AG10803 (cell line): ENCODE results near the gene EXOC1.
A peak's percentile ranks its signal among the peaks of the same experiment; 100 is the strongest.

Source experiments
- DNase-seq: peaks from one replicate; pipeline ENCODE4 v3.0.0; 2010; ENCODE audit warnings: low read depth
- H3K4me3 ChIP-seq: 2 replicates; pipeline ENCODE4 v1.5.1; 2011; ENCODE audit warnings: mild to moderate bottlenecking, low read length, control low read depth
- TF ChIP-seq, protein P1 (sequence below): conservative IDR thresholded peaks from 2 replicates; pipeline ENCODE4 v1.5.1; 2011; ENCODE audit warnings: mild to moderate bottlenecking, low read length, control low read depth, inconsistent platforms

EXOC1 gene

DNA sequence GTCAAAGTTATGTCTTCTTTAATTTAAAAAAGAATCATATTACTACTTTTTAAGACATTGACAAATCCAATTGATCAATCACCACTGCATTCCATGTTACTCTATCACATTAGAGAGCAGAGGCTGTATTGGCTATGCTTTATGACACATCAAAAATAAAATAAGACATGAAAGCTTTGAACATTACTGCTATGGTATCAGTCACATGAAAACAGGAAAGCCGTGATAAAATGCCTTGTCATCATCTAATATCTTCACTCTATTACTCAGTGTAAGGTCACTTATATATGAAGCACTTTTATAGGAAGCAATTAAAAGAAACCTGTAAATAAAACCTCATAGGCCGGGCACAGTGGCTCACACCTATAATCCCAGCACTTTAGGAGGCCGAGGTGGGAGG lies 67.6 kb downstream of the EXOC1 start:
- H3K4me3 ChIP-seq = no peak overlapping the region
- TF ChIP-seq, protein P1, sequence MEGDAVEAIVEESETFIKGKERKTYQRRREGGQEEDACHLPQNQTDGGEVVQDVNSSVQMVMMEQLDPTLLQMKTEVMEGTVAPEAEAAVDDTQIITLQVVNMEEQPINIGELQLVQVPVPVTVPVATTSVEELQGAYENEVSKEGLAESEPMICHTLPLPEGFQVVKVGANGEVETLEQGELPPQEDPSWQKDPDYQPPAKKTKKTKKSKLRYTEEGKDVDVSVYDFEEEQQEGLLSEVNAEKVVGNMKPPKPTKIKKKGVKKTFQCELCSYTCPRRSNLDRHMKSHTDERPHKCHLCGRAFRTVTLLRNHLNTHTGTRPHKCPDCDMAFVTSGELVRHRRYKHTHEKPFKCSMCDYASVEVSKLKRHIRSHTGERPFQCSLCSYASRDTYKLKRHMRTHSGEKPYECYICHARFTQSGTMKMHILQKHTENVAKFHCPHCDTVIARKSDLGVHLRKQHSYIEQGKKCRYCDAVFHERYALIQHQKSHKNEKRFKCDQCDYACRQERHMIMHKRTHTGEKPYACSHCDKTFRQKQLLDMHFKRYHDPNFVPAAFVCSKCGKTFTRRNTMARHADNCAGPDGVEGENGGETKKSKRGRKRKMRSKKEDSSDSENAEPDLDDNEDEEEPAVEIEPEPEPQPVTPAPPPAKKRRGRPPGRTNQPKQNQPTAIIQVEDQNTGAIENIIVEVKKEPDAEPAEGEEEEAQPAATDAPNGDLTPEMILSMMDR = no peak
- peak; percentile 2 for DNase-seq

DNA sequence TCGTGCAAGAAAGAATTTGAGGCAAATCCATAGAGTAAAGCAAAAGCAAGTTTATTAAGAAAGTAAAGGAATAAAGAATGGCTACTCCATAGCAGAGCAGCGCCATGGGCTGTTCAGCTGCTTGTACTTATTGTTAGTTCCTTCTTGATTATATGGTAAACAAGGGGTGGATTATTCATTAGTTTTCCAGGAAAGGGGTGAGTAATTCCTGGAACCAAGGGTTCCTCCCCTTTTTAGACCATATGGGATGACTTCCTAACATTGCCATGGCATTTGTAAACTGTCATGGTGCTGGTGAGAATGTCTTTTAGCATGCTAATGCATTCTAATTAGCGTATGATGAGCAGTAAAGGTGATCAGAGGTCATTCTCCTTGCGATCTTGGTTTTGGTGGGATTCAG lies 71.8 kb downstream of the EXOC1 start:
- no peak overlapping the region for H3K4me3 ChIP-seq
- no peak for DNase-seq
- TF ChIP-seq, protein P1 = no peak

DNA sequence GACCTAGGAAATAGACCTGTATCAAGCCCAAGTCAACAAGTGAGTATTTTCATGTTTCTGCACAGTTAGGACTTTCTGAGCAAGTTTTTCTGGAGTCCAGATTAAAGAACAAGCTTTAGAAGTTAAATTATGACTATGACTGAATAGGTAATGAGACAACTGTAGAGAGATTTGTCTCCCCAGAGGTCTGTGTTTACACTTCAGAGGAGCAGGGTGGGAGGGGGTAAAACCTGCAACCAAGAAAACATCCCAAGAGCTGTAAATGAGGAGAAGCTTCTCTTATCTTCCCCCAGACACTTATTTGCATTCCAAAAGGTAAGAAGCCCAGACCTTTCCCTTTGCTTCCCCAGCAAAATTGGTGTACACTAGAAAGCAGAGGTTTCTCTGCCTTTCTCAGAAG lies 73.2 kb downstream of the EXOC1 start:
- no peak for DNase-seq
- no peak overlapping the region for H3K4me3 ChIP-seq
- TF ChIP-seq, protein P1 = no peak

DNA sequence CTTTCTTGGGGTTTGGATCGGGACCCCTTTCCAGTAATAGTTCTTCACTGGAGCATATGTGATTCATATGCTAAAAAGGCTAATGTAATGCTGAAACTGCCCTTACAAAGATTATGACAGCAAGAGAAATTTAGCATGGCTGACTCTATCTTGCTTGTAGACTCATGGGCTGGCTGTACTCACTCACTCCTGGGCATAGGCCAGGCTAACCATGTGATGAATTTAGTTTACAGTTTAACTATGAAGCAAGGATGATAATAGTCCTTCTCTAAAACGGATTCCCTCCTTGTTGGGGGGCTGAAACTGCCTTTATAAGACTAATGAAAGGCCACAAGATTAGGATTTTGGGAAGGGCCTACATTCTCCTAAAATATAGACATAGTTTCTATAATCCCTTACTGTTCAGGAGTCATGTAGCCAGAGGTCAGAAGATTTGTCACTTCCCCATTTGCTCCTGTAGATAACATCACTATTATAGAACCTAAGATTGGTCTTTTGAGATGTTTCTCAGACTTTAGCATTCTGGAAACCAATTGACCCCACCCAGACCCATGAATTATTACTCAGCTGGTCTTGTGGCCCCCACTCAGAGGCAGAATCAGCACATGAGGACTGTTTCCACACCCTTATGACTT lies 74.5 kb downstream of the EXOC1 start:
- DNase-seq = no peak
- TF ChIP-seq, protein P1 = no peak
- no peak overlapping the region for H3K4me3 ChIP-seq

DNA sequence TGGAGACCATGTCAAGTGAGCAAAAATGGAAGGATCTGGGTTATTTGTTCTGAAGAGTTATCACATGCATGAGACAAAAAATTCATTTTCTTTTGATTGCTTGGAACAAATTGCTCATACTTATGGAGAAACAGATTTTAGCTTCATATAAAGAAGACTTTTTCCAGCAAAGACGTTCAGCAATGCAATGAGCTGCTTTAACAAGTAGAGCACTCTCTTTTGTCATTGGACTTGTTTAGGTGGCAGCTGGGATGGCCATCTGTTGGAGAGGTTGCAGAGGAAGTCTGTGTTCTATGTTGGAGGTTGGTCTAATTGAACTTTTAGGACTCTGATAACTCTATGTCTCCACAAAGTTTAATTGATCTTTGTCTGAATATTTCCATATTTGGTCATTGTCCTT lies 75.4 kb downstream of the EXOC1 start:
- no peak for DNase-seq
- TF ChIP-seq, protein P1 = no peak
- no peak overlapping the region for H3K4me3 ChIP-seq

DNA sequence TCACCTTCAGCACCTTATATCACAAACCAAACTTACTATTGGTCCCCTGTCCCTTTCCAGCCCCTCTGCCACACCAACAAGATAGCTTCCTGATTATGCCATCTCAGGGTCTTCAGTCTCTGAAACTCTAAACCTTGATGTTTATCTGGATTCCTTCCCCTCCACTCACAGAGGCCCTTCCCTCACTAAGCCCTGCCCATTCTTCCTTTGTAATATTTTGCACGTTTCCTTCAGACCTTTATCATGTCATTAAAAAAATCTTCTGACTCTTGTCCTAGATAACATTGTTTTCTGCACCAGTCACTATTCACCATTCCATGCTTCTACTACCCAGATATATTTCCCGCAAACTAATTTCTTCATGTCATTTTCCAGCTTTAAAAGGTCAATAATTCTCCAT lies 77.6 kb downstream of the EXOC1 start:
- DNase-seq = no peak
- H3K4me3 ChIP-seq = no peak overlapping the region
- TF ChIP-seq, protein P1 = no peak

DNA sequence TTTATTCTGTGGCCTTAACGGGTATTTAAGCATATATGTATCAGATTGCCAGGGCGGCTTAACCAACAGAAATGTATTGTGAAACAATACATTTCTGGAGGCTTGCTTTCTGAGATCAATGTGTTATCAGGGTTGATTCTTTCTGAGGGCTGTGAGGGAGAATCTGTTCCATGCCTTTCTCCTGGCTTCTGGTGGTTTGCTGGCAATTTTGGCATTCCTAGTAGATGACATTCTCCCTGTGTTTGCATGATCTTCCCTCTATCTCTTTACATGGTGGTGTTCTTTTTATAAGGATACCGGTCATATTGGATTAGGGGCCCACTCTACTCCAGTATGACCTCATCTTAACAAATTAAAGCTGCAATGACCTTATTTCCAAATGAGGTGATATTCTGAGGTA lies 78.4 kb downstream of the EXOC1 start:
- DNase-seq = peak; percentile 61
- TF ChIP-seq, protein P1 = no peak
- H3K4me3 ChIP-seq = no peak overlapping the region
